ENCODE data around the gene NT5E. TPM values are rescaled to one million over a fixed set of nuclear protein-coding genes. Genes with fewer than 3 reads are reported as not detected.

Gene NT5E
- total RNA-seq, 2 experiments from 2014 or later = not detected

GRCh38 chr6:85435851-85436250, 14.0 kb upstream of the NT5E start:
- no peaks in the 10 kb centered on the region for H3K36me3 ChIP-seq (ENCODE audit: insufficient read depth, low read length)
- H3K9me3 ChIP-seq (ENCODE audit: low read length) = no peaks in the 10 kb centered on the region
- no peaks in the 10 kb centered on the region for H3K4me1 ChIP-seq (ENCODE audit: insufficient read depth, low read length, poor library complexity, severe bottlenecking)
- DNase-seq (ENCODE audit: low spot score) = no peak
- H2AFZ ChIP-seq (ENCODE audit: low read length) = no peak overlapping the region
- no TSS peak for BruUV-seq (replicated peaks)
- intact Hi-C loops (cut with micrococcal nuclease; ENCODE audit: unreplicated experiment) = no loop called here
- H3K27ac ChIP-seq (ENCODE audit: low read depth, low read length, poor library complexity, severe bottlenecking) = no peak overlapping the region
- no peaks in the 10 kb centered on the region for H3K79me2 ChIP-seq (ENCODE audit: insufficient read depth, low read depth, low read length)
- H3K4me2 ChIP-seq (ENCODE audit: low read length) = no peak overlapping the region
- POLR2A ChIA-PET = no interaction called here
- CTCF ChIA-PET (ENCODE audit: unreplicated experiment) = no interaction called here
- no peak overlapping the region for H3K4me3 ChIP-seq (ENCODE audit: low read depth, low read length, poor library complexity, severe bottlenecking)
- H4K20me1 ChIP-seq (ENCODE audit: insufficient read depth, low read length) = no peaks in the 10 kb centered on the region
- no peaks in the 10 kb centered on the region for H3K9me2 ChIP-seq (ENCODE audit: insufficient read depth, low read length)
- TF ChIP-seq EZH2phosphoT487 (IDR thresholded peaks at IDR 0.05; ENCODE audit: borderline replicate concordance, low read depth, low read length) (no peak), CTCF (conservative IDR thresholded peaks at IDR 0.05; ENCODE audit: low read length) (no peak)

DNA sequence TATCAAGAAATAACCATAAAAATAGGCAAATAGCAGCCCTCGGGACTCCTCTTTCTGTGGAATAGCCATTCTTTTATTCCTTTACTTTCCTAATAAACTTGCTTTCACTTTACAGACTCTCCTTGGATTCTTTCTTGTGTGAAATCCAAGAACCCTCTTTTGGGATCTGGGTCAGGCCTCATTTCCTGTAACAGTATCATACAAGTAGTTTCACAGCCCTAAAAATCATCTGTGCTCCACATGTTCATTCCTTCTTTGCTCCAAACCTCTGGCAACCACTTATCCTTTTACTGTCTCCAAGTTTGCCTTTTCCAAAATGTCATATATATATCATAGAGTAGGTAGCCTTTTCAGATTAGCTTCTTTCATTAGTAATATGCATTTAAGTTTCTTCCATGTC, 13.5 kb upstream of the NT5E start:
- ChIA-PET CTCF (ENCODE audit: unreplicated experiment) (no interaction called here), POLR2A (no interaction called here)
- BruUV-seq (replicated peaks) = no TSS peak
- Histone ChIP-seq H3K79me2 (ENCODE audit: insufficient read depth, low read depth, low read length) (no peaks in the 10 kb centered on the region), H3K4me3 (ENCODE audit: low read depth, low read length, poor library complexity, severe bottlenecking) (no peak overlapping the region), H4K20me1 (ENCODE audit: insufficient read depth, low read length) (no peaks in the 10 kb centered on the region), H3K9me3 (ENCODE audit: low read length) (no peaks in the 10 kb centered on the region), H3K4me1 (ENCODE audit: insufficient read depth, low read length, poor library complexity, severe bottlenecking) (no peaks in the 10 kb centered on the region), H3K27ac (ENCODE audit: low read depth, low read length, poor library complexity, severe bottlenecking) (no peak overlapping the region), H3K9me2 (ENCODE audit: insufficient read depth, low read length) (no peaks in the 10 kb centered on the region), H2AFZ (ENCODE audit: low read length) (no peak overlapping the region), H3K4me2 (ENCODE audit: low read length) (no peak overlapping the region), H3K36me3 (ENCODE audit: insufficient read depth, low read length) (no peaks in the 10 kb centered on the region)
- no peak for TF ChIP-seq EZH2phosphoT487 (IDR thresholded peaks at IDR 0.05; ENCODE audit: borderline replicate concordance, low read depth, low read length)
- no peak for TF ChIP-seq CTCF (conservative IDR thresholded peaks at IDR 0.05; ENCODE audit: low read length)
- intact Hi-C loops (cut with micrococcal nuclease; ENCODE audit: unreplicated experiment) = no loop called here
- DNase-seq (ENCODE audit: low spot score) = no peak

- POLR2A ChIA-PET = no interaction called here
- TF ChIP-seq CTCF (conservative IDR thresholded peaks at IDR 0.05; ENCODE audit: low read length) (no peak), EZH2phosphoT487 (IDR thresholded peaks at IDR 0.05; ENCODE audit: borderline replicate concordance, low read depth, low read length) (no peak)
- Histone ChIP-seq H3K79me2 (ENCODE audit: insufficient read depth, low read depth, low read length) (no peaks in the 10 kb centered on the region), H3K9me3 (ENCODE audit: low read length) (no peaks in the 10 kb centered on the region), H3K4me2 (ENCODE audit: low read length) (no peak overlapping the region), H3K4me3 (ENCODE audit: low read depth, low read length, poor library complexity, severe bottlenecking) (no peak overlapping the region), H3K36me3 (ENCODE audit: insufficient read depth, low read length) (no peaks in the 10 kb centered on the region), H3K4me1 (ENCODE audit: insufficient read depth, low read length, poor library complexity, severe bottlenecking) (no peaks in the 10 kb centered on the region), H3K9me2 (ENCODE audit: insufficient read depth, low read length) (no peaks in the 10 kb centered on the region), H3K27ac (ENCODE audit: low read depth, low read length, poor library complexity, severe bottlenecking) (no peak overlapping the region), H2AFZ (ENCODE audit: low read length) (no peak overlapping the region), H4K20me1 (ENCODE audit: insufficient read depth, low read length) (no peaks in the 10 kb centered on the region)
- DNase-seq (ENCODE audit: low spot score) = no peak
- CTCF ChIA-PET (ENCODE audit: unreplicated experiment) = no interaction called here
- intact Hi-C loops (cut with micrococcal nuclease; ENCODE audit: unreplicated experiment) = no loop called here
- no TSS peak for BruUV-seq (replicated peaks)
Observed at GRCh38 chr6:85436939-85437495, 12.9 kb upstream of the NT5E start.
